22Rv1 (cell line): ENCODE data around the gene RYR2.

Source experiments
- ZFX ChIP-seq: fragments of 450-650 bp; IDR thresholded peaks from 2 replicates; pipeline ENCODE4 v1.6.1; 2017; ENCODE audit warnings: antibody characterized with exemption, borderline replicate concordance
- TF ChIP-seq, protein P1 (sequence below): fragments of 450-650 bp; IDR thresholded peaks from 2 replicates; pipeline ENCODE4 v1.5.1; 2017; ENCODE audit warnings: mild to moderate bottlenecking

DNA sequence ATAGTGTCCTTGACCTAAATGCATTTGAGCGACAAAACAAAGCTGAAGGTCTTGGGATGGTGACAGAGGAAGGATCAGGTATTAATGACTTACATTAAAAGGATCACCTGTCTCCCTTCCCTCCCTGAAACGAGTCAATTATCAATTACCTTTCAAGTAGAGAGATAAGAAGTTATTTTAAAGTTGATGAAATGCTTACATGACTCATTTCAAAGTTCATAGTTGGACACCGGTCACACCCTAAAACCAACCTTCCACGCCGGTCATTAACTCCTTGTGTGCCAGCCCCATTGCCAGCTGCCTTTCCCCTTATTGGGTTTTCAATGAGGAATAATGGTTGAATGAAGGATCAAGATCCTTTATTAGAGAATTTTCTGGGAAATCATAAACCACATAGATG is 719.0 kb downstream of the RYR2 start:
- TF ChIP-seq, protein P1, sequence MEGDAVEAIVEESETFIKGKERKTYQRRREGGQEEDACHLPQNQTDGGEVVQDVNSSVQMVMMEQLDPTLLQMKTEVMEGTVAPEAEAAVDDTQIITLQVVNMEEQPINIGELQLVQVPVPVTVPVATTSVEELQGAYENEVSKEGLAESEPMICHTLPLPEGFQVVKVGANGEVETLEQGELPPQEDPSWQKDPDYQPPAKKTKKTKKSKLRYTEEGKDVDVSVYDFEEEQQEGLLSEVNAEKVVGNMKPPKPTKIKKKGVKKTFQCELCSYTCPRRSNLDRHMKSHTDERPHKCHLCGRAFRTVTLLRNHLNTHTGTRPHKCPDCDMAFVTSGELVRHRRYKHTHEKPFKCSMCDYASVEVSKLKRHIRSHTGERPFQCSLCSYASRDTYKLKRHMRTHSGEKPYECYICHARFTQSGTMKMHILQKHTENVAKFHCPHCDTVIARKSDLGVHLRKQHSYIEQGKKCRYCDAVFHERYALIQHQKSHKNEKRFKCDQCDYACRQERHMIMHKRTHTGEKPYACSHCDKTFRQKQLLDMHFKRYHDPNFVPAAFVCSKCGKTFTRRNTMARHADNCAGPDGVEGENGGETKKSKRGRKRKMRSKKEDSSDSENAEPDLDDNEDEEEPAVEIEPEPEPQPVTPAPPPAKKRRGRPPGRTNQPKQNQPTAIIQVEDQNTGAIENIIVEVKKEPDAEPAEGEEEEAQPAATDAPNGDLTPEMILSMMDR: no peak
- no peak for TF ChIP-seq ZFX
